RPMI8226 (cell line): Measurements from ENCODE around the gene ACTL9.
A peak's percentile ranks its signal among the peaks of the same experiment; 100 is the strongest.
"Not testable (repeated sequence)": the region's sequence is repeated elsewhere in the genome, so short reads cannot be mapped to it uniquely, and the experiment has no call there.

Source experiments
- DNase-seq: peaks from one replicate; pipeline ENCODE4 v3.0.0-alpha.2; 2015

ACTL9 gene

GRCh38 chr19:8698433-8699063 is at the start of gene ACTL9:
TSS of gene ACTL9 (minus strand) at chr19:8698795. CDS start at chr19:8698701, 94 bp downstream.
- no peak for DNase-seq

DNA sequence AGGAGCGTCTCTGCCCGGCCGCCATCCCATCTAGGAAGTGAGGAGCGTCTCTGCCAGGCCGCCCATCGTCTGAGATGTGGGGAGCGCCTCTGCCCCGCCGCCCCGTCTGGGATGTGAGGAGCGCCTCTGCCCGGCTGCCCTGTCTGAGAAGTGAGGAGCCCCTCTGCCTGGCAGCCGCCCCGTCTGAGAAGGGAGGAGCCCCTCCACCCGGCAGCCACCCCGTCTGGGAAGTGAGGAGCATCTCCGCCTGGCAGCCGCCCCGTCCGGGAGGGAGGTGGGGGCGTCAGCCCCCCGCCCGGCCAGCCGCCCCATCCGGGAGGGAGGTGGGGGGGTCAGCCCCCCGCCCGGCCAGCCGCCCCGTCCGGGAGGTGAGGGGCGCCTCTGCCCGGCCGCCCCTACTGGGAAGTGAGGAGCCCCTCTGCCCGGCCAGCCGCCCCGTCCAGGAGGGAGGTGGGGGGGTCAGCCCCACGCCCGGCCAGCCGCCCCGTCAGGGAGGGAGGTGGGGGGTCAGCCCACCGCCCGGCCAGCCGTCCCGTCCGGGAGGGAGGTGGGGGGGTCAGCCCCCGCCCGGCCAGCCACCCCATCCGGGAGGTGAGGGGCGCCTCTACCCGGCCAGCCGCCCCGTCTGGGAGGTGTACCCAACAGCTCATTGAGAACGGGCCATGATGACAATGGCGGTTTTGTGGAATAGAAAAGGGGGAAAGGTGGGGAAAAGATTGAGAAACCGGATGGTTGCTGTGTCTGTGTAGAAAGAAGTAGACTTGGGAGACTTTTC is 40.9 kb upstream of the ACTL9 start:
- DNase-seq: not testable (repeated sequence)

DNA sequence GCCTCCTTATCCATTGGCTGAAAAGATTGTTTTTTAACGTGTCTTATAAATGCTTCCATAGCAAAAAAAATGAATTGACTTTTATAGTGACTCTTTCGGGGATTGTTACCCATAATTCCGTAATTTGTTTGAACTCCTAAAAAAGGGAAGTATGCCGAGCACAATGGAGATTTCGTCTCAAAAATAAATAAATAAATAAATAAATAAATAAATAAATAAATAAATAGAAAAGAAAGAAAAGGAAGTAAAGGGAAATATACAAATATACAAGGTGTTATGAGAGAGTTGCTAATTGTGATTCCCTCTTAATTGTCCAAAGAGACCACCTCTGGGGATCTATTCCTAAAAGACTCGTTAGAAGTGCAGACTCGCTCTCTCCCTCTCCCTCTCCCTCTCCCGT is 39.8 kb upstream of the ACTL9 start:
- DNase-seq: no peak

- peak; percentile 52 for DNase-seq
Observed at GRCh38 chr19:8731428-8732169, 33.0 kb upstream of the ACTL9 start.

DNA sequence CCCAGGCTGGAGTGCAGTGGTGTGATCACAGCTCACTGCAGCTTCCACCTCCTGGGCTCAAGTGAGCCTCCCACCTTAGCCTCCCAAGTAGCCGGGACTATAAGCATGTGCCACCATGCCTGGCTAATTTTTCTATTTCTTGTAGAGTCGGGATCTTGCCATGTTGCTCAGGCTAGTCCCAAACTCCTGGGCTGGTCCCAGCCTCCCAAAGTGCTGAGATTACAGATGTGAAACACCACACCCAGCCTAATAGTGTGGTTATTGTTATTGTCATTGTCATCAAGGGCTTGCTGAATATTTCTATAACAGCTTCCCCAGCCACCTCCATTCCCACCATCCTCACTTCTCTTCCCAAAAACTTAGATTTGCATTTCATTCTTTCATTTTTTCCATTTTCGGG is 25.7 kb upstream of the ACTL9 start:
- DNase-seq: no peak

DNA sequence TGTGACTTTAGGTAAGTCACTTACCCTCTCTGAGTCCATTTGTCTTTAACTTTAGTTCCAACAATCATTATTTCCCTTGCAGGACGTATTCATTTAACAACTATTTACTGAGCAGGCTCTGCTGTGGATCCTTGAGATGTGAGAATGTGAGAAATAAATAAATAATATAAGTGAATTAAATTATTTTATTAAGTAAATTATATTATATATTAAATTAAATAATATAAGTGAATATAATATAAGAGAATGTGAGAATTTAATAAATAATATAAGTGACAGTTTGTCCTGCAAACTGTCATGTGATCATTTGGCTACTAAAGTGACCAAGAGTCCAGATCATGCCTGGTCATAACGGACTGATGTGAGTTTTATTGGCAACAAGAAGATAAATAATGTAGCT is 23.4 kb upstream of the ACTL9 start:
- no peak for DNase-seq

- no peak for DNase-seq
Observed at GRCh38 chr19:8721334-8721733, 22.7 kb upstream of the ACTL9 start, which contains the start of gene OR2Z1. TSS of gene OR2Z1 (plus strand) at chr19:8721634. CDS start at chr19:8731029, 9,395 bp downstream.

GRCh38 chr19:8710337-8710736 is 11.7 kb upstream of the ACTL9 start:
- DNase-seq: not testable (repeated sequence)

DNA sequence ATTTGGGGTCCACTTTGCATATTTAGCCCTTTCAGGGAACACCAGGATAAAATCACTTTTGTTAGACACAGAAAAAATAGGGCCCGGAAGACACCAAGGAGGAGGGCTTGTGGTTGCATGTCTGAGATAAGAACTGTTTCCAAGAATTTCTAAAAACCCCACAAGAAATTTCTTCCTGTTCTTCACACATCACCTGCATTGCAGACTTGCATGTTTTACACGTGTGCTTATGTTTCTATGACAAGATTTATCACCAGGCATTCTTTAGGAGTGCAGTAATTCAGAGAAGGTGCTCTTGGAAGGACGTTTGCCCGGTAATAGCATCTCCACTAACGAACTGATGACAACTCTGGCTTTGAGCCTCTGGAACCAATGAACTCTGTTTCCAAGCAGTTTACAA is 7.1 kb upstream of the ACTL9 start:
- no peak for DNase-seq

DNA sequence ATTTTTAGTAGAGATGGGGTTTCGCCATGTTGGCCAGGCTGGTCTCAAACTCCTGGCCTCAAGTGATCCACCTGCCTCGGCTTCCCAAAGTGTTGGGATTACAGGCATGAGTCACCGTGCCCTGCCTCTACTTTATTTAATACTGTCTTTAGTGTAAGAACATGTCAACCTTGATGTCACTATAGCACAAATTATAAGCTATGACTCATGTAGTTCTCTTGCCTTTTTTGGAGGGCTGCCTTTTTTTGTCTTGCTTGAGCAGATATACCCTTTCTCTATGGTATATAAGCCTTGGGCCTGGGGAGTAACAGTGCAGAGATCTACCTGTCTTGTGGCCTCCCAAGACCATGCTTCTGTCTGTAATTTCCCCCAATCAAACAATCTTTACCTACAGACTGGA is 6.7 kb upstream of the ACTL9 start:
- not testable (repeated sequence) for DNase-seq

- no peak for DNase-seq
Observed at GRCh38 chr19:8703223-8703622, 4.6 kb upstream of the ACTL9 start.

DNA sequence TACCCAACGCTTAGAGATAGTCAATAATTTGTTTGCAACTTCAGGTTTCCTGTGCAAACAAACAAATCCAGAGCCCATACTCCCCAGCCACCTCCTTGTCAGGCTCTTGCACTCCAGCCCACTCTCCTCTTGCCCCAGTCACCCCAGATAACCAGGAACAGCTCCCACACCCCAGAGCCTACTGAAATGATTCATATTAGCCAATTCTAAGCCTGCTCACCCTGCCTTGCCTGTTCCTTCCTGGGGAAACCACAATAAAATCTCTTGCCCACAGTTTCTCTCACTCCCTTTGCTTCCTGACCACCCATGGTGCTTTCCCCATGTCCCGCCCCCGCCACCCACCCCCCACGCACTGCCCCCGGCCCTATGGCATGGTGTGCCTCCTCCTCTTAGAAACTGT is 3.8 kb upstream of the ACTL9 start:
- no peak for DNase-seq

DNA sequence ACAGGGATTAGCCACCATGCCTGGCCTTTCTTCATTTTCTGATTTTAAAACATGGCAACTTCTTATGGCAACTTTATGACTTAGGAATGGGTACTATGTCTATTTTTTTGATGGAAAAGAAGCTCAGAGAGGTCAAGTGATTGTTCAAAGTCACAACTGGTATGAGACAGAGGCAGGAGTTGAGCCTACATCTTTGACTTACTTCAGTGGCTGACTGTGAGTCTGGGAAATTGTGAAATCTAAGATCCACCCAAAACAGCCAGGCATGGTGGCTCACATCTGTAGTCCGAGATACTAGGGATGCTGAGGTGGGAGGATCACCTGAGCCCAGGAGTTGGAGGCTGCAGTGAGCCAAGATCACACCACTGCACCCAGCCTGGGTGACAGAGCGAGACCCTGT is 2.4 kb upstream of the ACTL9 start:
- DNase-seq: no peak

DNA sequence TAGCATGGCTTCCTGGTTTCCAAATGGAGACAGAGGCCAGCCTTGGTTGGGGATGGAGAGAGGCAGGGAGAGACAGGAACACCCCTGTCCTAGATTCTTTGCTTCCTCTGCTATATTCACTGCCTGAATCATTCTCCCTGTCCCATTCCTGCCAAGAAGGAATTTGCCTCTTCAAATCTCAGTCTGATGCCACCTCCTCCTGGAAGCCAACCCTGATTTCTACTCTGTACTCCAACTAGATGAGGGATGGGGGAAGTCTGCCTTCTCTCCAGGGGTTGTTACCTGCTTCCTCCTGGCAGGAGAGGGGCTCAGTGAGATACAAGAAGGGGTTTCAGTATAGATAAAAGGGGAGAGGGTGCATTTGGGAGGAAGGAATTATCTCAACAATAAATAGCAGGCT is 1.3 kb upstream of the ACTL9 start:
- DNase-seq: no peak

DNA sequence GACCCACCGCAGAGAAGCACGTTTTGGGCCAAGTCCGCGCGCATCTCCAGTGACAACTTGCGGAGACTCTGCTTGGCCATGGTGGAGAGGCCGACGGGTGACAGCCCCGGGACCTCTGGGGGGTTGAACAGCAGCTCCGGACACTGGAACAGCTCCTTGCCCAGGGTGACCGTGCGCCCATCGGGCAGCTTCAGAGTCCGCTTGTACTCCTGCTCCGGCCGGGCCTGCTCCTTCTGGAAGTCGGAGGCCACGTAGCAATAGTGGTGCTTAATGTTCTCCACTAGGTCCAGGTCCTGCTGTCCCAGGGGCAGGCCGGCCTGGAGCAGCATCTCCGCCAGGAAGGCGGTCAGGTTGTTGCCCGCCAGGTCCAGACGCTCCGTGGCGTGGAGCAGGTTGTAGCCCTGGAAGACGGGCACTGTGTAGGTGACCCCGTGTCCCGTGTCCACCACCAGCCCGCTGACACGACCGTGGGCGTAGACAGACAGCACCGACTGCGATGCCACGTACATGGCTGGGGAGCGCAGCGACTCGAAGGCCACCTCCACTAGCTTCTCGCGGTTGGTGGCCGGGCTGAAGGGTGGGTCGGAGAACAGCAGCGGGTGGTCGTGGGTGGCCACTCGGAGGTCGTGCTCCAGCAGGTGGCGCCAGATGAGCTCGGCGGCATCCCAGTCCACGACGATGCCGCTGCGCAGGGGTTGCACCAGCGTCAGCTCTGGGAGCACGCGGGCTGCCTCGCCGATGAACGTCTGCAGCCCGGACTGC is 743 bp downstream of the ACTL9 start:
- no peak for DNase-seq

DNA sequence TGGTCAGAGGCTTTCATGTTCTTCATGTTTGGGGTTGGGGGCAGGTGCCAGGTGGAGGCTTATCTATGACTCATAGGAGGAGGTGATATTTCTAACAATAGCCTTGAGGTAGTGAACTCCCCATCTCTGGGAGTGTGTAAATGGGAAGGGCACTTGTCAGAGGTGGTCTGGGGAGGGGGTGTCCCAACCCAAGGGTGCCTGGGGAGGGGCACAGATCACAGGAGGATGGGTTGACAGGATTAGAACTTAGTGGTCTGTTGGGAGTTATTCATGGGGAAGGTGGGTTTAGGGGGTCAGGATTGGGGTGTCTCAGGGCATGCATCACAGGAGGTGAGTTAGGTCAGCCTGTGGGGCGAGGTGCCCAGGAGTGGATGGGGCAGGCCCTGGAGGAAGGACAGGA is 1.6 kb downstream of the ACTL9 start:
- DNase-seq: no peak

GRCh38 chr19:8695911-8696310 is 2.7 kb downstream of the ACTL9 start:
- no peak for DNase-seq

DNA sequence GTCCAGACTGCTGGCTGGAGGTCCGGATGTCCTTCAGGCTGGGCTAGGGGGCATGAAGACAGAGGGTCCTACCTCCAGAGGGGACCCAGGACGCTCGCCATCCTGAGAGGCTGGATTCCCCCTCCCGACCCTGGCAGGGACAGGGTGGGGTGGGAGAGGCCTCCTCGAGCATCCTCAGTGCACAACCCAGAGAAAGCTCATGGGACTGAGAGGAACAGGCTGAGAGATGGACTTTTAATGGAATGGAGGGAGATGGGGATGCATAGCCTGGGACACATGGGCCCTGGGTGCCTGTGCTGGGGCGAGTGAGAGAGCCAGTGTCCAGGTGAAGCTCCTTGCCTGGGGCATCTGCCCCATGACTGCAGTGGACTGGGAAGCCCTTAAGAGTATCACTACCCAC is 3.1 kb downstream of the ACTL9 start:
- no peak for DNase-seq

DNA sequence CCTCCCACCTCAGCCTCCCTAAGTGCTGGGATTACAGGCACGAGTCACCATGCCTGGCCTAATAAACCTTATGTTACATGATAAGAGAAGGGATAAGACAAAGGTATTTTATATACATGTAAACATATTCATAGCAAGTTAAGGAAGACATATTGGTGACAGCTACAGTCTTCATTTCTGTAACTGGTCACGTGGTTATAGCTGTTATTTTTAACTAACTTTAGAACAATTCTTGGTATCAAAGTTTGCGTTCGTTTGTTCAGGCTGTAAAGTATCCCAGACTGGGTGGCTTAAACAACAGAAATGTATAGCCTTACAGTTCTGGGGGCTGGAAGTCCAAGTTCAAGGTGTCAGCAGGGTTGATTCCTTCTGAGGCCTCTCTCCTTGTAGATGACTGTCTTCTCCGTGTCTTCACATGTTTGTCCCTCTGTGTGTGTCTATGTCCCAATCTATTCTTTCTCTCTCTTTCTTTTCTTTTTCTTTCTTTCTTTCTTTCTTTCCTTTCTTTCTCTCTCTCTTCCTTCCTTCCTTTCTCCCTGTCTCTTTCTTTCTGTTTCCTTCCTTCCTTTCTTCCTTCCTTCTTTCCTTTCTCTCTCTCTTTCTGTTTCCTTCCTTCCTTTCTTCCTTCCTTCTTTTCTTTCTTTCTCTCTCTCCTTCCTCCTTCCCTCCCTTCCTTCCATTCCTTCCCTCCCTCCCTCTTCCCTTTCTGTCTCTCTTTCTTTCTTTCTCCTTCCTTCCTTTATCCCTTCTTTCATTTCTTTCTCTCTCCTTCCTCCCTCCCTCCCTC is 7.6 kb downstream of the ACTL9 start:
- no peak for DNase-seq

DNA sequence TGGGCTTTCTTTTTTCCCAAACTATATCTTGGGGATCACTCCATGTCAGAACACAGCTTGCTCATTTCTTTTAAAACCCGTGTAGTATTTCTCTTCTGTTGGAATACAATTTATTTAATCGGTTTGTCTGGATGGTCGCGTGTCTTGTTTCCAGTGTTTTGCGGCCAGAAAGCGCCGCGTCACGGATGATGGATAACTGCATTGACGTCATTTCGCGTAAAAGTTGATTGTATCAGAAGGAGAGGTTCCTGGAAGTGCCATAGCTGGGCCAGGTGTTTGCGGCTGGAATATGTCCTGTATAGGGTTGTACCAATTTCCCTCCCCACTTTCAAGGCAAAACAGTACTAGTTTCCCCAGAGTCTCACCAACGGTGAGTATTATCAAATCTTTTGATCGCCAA is 9.7 kb downstream of the ACTL9 start:
- DNase-seq: no peak

GRCh38 chr19:8686549-8686948 is 12.0 kb downstream of the ACTL9 start:
- DNase-seq: no peak
